Endothelial cell of umbilical vein (primary cell): ENCODE data around the gene ELAPOR2.

ENCODE experiments used
- CTCF ChIP-seq, 2 donors: IDR thresholded peaks; 1 replicate in 1 of 2; 2 replicates in 1 of 2; pipeline ENCODE4 v1.5.1; 2011; ENCODE audit warnings: low read length in 2 of 2, mild to moderate bottlenecking in 2 of 2, moderate library complexity in 2 of 2, control low read depth in 1 of 2, inconsistent platforms in 1 of 2, low read depth in 1 of 2; ENCODE audit not compliant: insufficient read depth in 1 of 2; ENCODE audit errors: extremely low read depth in 1 of 2
- EZH2 ChIP-seq: IDR thresholded peaks from 2 replicates; pipeline ENCODE4 v1.6.1; 2012; ENCODE audit warnings: borderline replicate concordance, low read depth, mild to moderate bottlenecking, moderate library complexity, low read length, inconsistent platforms; ENCODE audit not compliant: severe bottlenecking
- MAX ChIP-seq: IDR thresholded peaks from 2 replicates; pipeline ENCODE4 v1.6.1; 2011; ENCODE audit not compliant: insufficient read depth, insufficient read length
- POLR2A ChIP-seq: IDR thresholded peaks from 2 replicates; pipeline ENCODE4 v1.6.1; 2012; ENCODE audit warnings: low read depth, mild to moderate bottlenecking, control low read depth, low read length

GRCh38 chr7:87057210-87057609 lies 2.2 kb downstream of the ELAPOR2 start:
- TF ChIP-seq EZH2 (no peak), CTCF (IDR thresholded peaks at IDR 0.05; ENCODE audit: extremely low read depth in 1 of 2, insufficient read depth in 1 of 2, low read depth in 1 of 2, low read length in 2 of 2) (no peak), POLR2A (no peak), MAX (no peak)
